Body of pancreas (tissue), 4 donors: Measurements from ENCODE around the gene CLMN. TPM values are rescaled to one million over a fixed set of nuclear protein-coding genes. Genes with fewer than 3 reads are reported as not detected.

Experiments
- ATAC-seq: fragments of 150-250 bp; one replicate; pipeline ENCODE4 v1.9.1; 2016
- DNase-seq, 4 donors: peaks; one replicate each; pipeline ENCODE4 v3.0.0-alpha.2; 2019
- H3K27ac ChIP-seq, 4 donors: fragments of 200-600 bp; sonication (generic); 1 replicate in 3 of 4; 2 replicates in 1 of 4; pipeline versions ENCODE4 v1.5.1 to v1.6.1; 2016 to 2019; ENCODE audit warnings: mild to moderate bottlenecking in 1 of 4, mixed read lengths in 1 of 4, moderate library complexity in 1 of 4
- H3K27me3 ChIP-seq, 2 donors: fragments of 200-600 bp; sonication (generic); one replicate each; pipeline ENCODE4 v1.6.0; 2016; ENCODE audit warnings: mild to moderate bottlenecking in 1 of 2
- H3K36me3 ChIP-seq, 2 donors: fragments of 200-600 bp; sonication (generic); replicated peaks in 1 of 2; 2 replicates each; pipeline ENCODE4 v1.5.1; 2016; ENCODE audit warnings: low read depth in 2 of 2; ENCODE audit not compliant: insufficient read depth in 1 of 2
- H3K4me1 ChIP-seq: fragments of 200-600 bp; sonication (generic); one replicate; pipeline ENCODE4 v1.6.0; 2016
- H3K4me3 ChIP-seq, 2 donors: fragments of 200-600 bp; sonication (generic); 1 replicate in 1 of 2; 2 replicates in 1 of 2; pipeline ENCODE4 v1.5.1; 2016 to 2019
- H3K9me3 ChIP-seq, 3 donors: fragments of 200-600 bp; sonication (generic); 1 replicate in 2 of 3; 2 replicates in 1 of 3; pipeline ENCODE4 v1.5.1; 2016
- CTCF ChIP-seq, 7 experiments: fragments of 450-650 bp in 4 of 7; fragments of 200-600 bp in 3 of 7; sonication (generic) in 3 of 7; IDR thresholded peaks; one replicate each; pipeline ENCODE4 v1.5.1; 2016 to 2019; ENCODE audit warnings: antibody characterized with exemption in 7 of 7
- POLR2A ChIP-seq, 3 donors: fragments of 450-650 bp; IDR thresholded peaks; one replicate each; pipeline ENCODE4 v1.6.1; 2016; ENCODE audit warnings: antibody characterized with exemption in 3 of 3, mild to moderate bottlenecking in 2 of 3
- WGBS, 2 donors: methylation state at CpG; one replicate each; pipeline ENCODE4 v1.1.5; 2017; 5-methylcytosine and 5-hydroxymethylcytosine counted together
- intact Hi-C: fragments of 100-400 bp; cut with DNase I; formaldehyde crosslinking; loops from one replicate; pipeline ENCODE4 v1.15.1; 2023
- total RNA-seq, 2 donors: library from RNA; depleted of rRNA; stranded (reverse); fragments of >200 nt; gene quantifications; one replicate each; pipeline ENCODE4 v1.1.0, GENCODE V29; 2016

The CLMN gene
- total RNA-seq, 2 donors from 2014 or later: 53.7 to 54.7 TPM

- DNase-seq (peak in 2 of 4 donors; percentile 51 to 67), ATAC-seq (peak; percentile 75)
- intact Hi-C loops: no loop called here
- Histone ChIP-seq H3K9me3 (no peaks in the 10 kb centered on the region), H3K36me3 (peaks cover 0 to 6% of the 10 kb centered on the region in 2 donors), H3K4me1 (peaks cover 22% of the 10 kb centered on the region), H3K27me3 (no peaks in the 10 kb centered on the region), H3K27ac (peak overlapping the region; percentile 52 to 70 (median 64)), H3K4me3 (no peak overlapping the region)
- TF ChIP-seq POLR2A (IDR thresholded peaks at IDR 0.05) (no peak), CTCF (IDR thresholded peaks at IDR 0.05) (no peak)
- WGBS, 2 donors: 40 to 52% methylated on average over 6 to 8 of the region's 8 CpGs
Observed at GRCh38 chr14:95211721-95212504, 107.8 kb downstream of the CLMN start.

GRCh38 chr14:95210699-95211098 lies 109.0 kb downstream of the CLMN start:
- intact Hi-C loops: no loop called here
- Histone ChIP-seq H3K4me1 (peaks cover 22% of the 10 kb centered on the region), H3K36me3 (peaks cover 0 to 6% of the 10 kb centered on the region in 2 donors), H3K9me3 (no peaks in the 10 kb centered on the region), H3K27me3 (no peaks in the 10 kb centered on the region), H3K4me3 (no peak overlapping the region), H3K27ac (no peak overlapping the region)
- WGBS, 2 donors: 89 to 95% methylated on average over 13 of the region's 13 CpGs
- no peak for ATAC-seq
- no peak for DNase-seq
- no peak for TF ChIP-seq POLR2A (IDR thresholded peaks at IDR 0.05)
- no peak for TF ChIP-seq CTCF (IDR thresholded peaks at IDR 0.05)

GRCh38 chr14:95208598-95208997 lies 111.1 kb downstream of the CLMN start:
- no peaks in the 10 kb centered on the region for H3K27me3 ChIP-seq
- H3K27ac ChIP-seq: no peak overlapping the region
- H3K36me3 ChIP-seq: peaks cover 3 to 11% of the 10 kb centered on the region in 2 donors
- H3K9me3 ChIP-seq: no peaks in the 10 kb centered on the region
- ATAC-seq (no peak), DNase-seq (no peak)
- intact Hi-C loops: no loop called here
- peaks cover 22% of the 10 kb centered on the region for H3K4me1 ChIP-seq
- TF ChIP-seq POLR2A (IDR thresholded peaks at IDR 0.05) (no peak), CTCF (IDR thresholded peaks at IDR 0.05) (no peak)
- H3K4me3 ChIP-seq: no peak overlapping the region
- WGBS, 2 donors: 91 to 94% methylated on average over 6 of the region's 6 CpGs

- intact Hi-C loops: no loop called here
- WGBS, 2 donors: 83 to 86% methylated on average over 7 of the region's 7 CpGs
- H3K27ac ChIP-seq: no peak overlapping the region
- TF ChIP-seq POLR2A (IDR thresholded peaks at IDR 0.05): no peak
- no peak for TF ChIP-seq CTCF (IDR thresholded peaks at IDR 0.05)
- H3K4me1 ChIP-seq: peaks cover 16% of the 10 kb centered on the region
- no peak overlapping the region for H3K4me3 ChIP-seq
- DNase-seq: no peak
- no peak for ATAC-seq
- peaks cover 12 to 17% of the 10 kb centered on the region in 2 donors for H3K36me3 ChIP-seq
- no peaks in the 10 kb centered on the region for H3K27me3 ChIP-seq
- H3K9me3 ChIP-seq: no peaks in the 10 kb centered on the region
Observed at GRCh38 chr14:95207475-95208233, 112.1 kb downstream of the CLMN start.
